ENCODE results near the gene ADCY1. TPM values are rescaled to one million over a fixed set of nuclear protein-coding genes. Genes with fewer than 3 reads are reported as not detected.

Gene ADCY1
- total RNA-seq, 1 experiment from 2014 or later: 3.1 TPM

DNA sequence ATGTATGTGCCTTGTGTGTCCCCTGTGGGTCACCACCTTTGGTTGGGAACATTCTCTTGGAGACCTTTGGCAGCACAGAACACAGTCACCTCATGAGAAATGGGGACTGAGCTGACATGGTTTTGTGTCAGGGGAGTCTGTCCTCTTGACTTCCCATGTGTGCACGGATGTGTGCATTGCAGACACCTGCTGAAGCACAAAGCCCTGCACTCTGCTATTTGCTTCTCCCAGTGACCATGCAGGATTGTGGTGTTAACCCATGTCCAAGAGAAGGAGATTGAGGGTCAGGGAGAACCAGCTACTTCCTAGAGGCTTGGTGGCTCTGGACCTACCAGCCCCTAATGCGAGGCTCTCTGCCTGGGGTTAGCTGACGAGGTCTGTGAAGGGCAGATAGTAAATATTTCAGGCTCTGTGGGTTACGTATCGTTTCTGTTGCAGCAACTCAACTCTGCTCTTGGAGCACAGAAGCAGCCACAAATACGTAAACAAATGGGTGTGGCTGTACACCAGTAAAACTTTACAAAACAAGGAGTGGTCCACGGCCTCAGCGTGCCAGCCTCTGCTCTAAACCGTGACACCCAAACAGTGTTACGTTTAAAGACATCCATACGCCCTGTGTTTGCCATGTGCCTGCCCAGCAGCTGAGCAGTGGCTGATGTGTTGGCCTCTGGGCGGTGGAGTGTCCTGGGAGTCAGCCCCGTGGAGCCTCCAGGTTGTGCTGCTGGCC, 51.7 kb downstream of the ADCY1 start:
- no peak overlapping the region for H3K4me2 ChIP-seq (ENCODE audit: low read length)
- H3K4me1 ChIP-seq (ENCODE audit: insufficient read depth, low read length): peaks cover 11% of the 10 kb centered on the region; the same call in 1 of the 2 replicates
- H3K9me3 ChIP-seq (ENCODE audit: low read length): no peaks in the 10 kb centered on the region
- no peak for TF ChIP-seq EZH2phosphoT487 (IDR thresholded peaks at IDR 0.05; ENCODE audit: borderline replicate concordance, low read length)
- ChIA-PET POLR2A (ENCODE audit: unreplicated experiment) (no interaction called here), CTCF (no interaction called here)
- BruUV-seq (replicated peaks): no TSS peak
- H2AFZ ChIP-seq (ENCODE audit: low read length): no peak overlapping the region
- ATAC-seq: peak; percentile 19; the same call in 1 of the 2 replicates
- H3K4me3 ChIP-seq (ENCODE audit: low read length): no peak overlapping the region
- intact Hi-C loops (cut with micrococcal nuclease): no loop called here
- no peak for DNase-seq
- no peaks in the 10 kb centered on the region for H3K9me2 ChIP-seq (replicated peaks; ENCODE audit: low read length)
- no peaks in the 10 kb centered on the region for H3F3A ChIP-seq (ENCODE audit: low read length, unreplicated experiment)
- H3K27me3 ChIP-seq (ENCODE audit: low read length): no peaks in the 10 kb centered on the region
- H4K20me1 ChIP-seq (ENCODE audit: low read length): no peaks in the 10 kb centered on the region
- no peaks in the 10 kb centered on the region for H3K36me3 ChIP-seq (ENCODE audit: low read depth, low read length)
- H3K79me2 ChIP-seq (ENCODE audit: low read length): no peaks in the 10 kb centered on the region
- H3K9ac ChIP-seq (ENCODE audit: low read length): no peak overlapping the region
- no peak overlapping the region for H3K27ac ChIP-seq (ENCODE audit: low read length)

GRCh38 chr7:45626441-45627430, 52.6 kb downstream of the ADCY1 start:
- ATAC-seq: no peak
- ChIA-PET POLR2A (ENCODE audit: unreplicated experiment) (no interaction called here), CTCF (no interaction called here)
- Histone ChIP-seq H3K27ac (ENCODE audit: low read length) (no peak overlapping the region), H3K36me3 (ENCODE audit: low read depth, low read length) (no peaks in the 10 kb centered on the region), H2AFZ (ENCODE audit: low read length) (no peak overlapping the region), H3K4me2 (ENCODE audit: low read length) (no peak overlapping the region), H3F3A (ENCODE audit: low read length, unreplicated experiment) (no peaks in the 10 kb centered on the region), H3K9me3 (ENCODE audit: low read length) (no peaks in the 10 kb centered on the region), H4K20me1 (ENCODE audit: low read length) (no peaks in the 10 kb centered on the region), H3K4me1 (ENCODE audit: insufficient read depth, low read length) (peaks cover 11% of the 10 kb centered on the region; the same call in 1 of the 2 replicates), H3K4me3 (ENCODE audit: low read length) (no peak overlapping the region), H3K9ac (ENCODE audit: low read length) (no peak overlapping the region), H3K9me2 (replicated peaks; ENCODE audit: low read length) (no peaks in the 10 kb centered on the region), H3K79me2 (ENCODE audit: low read length) (no peaks in the 10 kb centered on the region), H3K27me3 (ENCODE audit: low read length) (no peaks in the 10 kb centered on the region)
- DNase-seq: no peak
- intact Hi-C loops (cut with micrococcal nuclease): no loop called here
- BruUV-seq (replicated peaks): no TSS peak
- TF ChIP-seq, protein P1, sequence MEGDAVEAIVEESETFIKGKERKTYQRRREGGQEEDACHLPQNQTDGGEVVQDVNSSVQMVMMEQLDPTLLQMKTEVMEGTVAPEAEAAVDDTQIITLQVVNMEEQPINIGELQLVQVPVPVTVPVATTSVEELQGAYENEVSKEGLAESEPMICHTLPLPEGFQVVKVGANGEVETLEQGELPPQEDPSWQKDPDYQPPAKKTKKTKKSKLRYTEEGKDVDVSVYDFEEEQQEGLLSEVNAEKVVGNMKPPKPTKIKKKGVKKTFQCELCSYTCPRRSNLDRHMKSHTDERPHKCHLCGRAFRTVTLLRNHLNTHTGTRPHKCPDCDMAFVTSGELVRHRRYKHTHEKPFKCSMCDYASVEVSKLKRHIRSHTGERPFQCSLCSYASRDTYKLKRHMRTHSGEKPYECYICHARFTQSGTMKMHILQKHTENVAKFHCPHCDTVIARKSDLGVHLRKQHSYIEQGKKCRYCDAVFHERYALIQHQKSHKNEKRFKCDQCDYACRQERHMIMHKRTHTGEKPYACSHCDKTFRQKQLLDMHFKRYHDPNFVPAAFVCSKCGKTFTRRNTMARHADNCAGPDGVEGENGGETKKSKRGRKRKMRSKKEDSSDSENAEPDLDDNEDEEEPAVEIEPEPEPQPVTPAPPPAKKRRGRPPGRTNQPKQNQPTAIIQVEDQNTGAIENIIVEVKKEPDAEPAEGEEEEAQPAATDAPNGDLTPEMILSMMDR (conservative IDR thresholded peaks at IDR 0.05; ENCODE audit: low read depth, low read length): no peak

- ATAC-seq (no peak), DNase-seq (no peak)
- no peaks in the 10 kb centered on the region for H3K9me3 ChIP-seq (ENCODE audit: low read length)
- TF ChIP-seq EZH2phosphoT487 (IDR thresholded peaks at IDR 0.05; ENCODE audit: borderline replicate concordance, low read length) (no peak), EZH2 (IDR thresholded peaks at IDR 0.05; ENCODE audit: low read length, unreplicated experiment) (no peak)
- TF ChIP-seq, protein P1 (conservative IDR thresholded peaks at IDR 0.05; ENCODE audit: low read depth, low read length): no peak
- no peak overlapping the region for H3K4me3 ChIP-seq (ENCODE audit: low read length)
- no peaks in the 10 kb centered on the region for H3F3A ChIP-seq (ENCODE audit: low read length, unreplicated experiment)
- no peaks in the 10 kb centered on the region for H3K36me3 ChIP-seq (ENCODE audit: low read depth, low read length)
- intact Hi-C loops (cut with micrococcal nuclease): no loop called here
- H2AFZ ChIP-seq (ENCODE audit: low read length): no peak overlapping the region
- H3K4me1 ChIP-seq (ENCODE audit: insufficient read depth, low read length): peaks cover 11% of the 10 kb centered on the region; the same call in 1 of the 2 replicates
- H4K20me1 ChIP-seq (ENCODE audit: low read length): no peaks in the 10 kb centered on the region
- H3K9me2 ChIP-seq (replicated peaks; ENCODE audit: low read length): no peaks in the 10 kb centered on the region
- CTCF ChIA-PET: no interaction called here
- H3K27ac ChIP-seq (ENCODE audit: low read length): no peak overlapping the region
- no peak overlapping the region for H3K9ac ChIP-seq (ENCODE audit: low read length)
- POLR2A ChIA-PET (ENCODE audit: unreplicated experiment): no interaction called here
- no TSS peak for BruUV-seq (replicated peaks)
- H3K27me3 ChIP-seq (ENCODE audit: low read length): no peaks in the 10 kb centered on the region
- no peak overlapping the region for H3K4me2 ChIP-seq (ENCODE audit: low read length)
- no peaks in the 10 kb centered on the region for H3K79me2 ChIP-seq (ENCODE audit: low read length)
Observed at GRCh38 chr7:45627691-45628456, 53.7 kb downstream of the ADCY1 start.

Data from PC-3 (cell line).